Ramos (cell line): ENCODE measurements around the gene COG5.

Source experiments
- in situ Hi-C: fragments of 300-500 bp; cut with MboI; formaldehyde crosslinking; loops from one replicate; pipeline ENCODE4 v1.14.3; 2022; ENCODE audit warnings: low sequenced_read_pairs; ENCODE audit not compliant: unreplicated experiment

The COG5 gene

GRCh38 chr7:107468824-107469223 is 94.9 kb downstream of the COG5 start:
- in situ Hi-C loops: no loop called here

GRCh38 chr7:107467972-107468371 is 95.7 kb downstream of the COG5 start:
- in situ Hi-C loops: no loop called here

GRCh38 chr7:107464666-107465226 is 99.0 kb downstream of the COG5 start:
- in situ Hi-C loops: no loop called here

DNA sequence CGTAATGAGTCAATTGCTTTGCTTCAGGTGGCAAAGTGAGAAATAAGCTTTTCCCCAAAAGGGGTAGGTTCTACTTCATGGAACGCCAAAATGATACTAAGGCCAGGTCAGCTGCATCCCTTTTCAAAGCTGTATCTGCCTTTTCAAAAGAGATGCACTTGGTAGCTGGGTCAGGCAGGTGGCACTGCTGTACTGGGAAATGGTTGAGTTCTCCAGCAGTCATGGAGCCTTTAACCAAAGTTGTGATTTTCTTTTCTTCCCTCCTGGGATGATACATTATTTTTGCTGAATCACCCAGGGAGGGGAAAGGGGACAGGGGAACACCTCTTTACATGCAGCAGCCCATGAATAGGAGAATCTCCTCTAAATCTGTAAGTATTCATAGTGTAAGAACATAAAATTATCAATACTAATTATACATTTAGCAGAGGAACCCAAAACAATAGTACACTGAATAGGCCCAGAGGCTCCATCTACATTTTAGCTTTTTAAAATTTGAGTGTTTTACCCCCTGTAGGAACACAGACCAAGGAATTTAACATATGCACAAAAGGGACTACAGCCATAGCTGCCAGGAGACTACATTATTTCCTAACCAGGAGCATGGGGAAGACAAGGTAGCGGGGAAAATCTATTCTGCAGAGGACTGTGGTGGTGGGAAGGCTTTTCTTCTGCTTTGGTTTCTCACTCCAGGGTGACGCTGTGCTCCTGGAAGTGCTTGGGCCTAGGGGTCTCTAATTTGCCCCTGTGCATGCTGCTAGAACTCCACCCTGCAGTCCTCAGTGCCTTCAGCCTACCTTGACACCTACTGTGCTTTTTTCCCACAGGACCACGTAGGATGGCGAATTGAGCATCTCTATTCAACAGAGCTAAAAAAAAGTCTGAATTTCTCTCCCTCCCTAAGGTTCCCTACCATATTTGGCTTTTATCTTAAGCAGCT is 100.3 kb downstream of the COG5 start:
- in situ Hi-C loops: no loop called here

DNA sequence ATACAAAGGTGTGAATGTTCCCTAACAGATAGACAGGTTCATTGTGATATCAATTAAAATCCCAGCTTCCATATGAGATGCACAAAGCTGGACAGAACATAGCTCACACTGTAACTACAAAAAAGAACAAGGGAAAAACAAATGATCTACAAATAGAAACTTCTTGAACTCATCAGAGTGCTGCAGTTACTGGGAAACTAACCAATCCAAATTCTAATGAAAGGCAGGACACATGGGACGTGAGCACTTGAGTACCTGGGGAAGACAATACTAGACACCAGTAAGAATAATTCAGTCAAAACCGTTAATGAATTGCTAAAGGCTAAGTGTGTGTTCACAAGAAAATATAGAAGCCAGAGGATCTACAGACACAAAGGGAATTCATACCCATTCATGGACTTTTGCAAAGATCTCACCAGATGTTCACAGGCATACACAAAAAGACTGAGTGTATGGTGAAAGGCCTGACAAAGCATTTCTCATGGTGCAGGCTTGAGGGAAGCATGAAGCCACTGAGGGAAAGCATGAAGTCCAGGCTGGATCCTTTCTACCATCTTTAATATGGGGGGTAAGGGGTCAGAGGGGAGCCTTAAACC is 101.7 kb downstream of the COG5 start:
- in situ Hi-C loops: no loop called here

DNA sequence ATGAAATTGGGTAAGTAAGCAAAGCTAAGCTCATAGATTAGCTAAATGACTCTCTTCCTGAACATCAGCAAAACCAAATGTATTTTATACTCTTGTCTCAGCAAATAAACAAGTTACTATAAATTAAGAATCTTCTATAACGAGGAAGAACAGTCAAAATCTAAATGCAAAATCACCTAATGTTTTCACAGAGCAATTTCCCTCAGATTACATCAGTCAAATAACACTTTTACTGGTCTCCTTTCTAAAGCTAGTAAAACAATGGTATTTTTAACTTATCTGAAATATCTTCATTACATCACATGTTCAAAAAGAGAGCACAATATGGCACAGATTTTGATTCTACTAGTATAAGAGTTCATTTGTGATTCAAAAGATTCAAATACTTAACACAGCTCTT is 110.3 kb downstream of the COG5 start:
- in situ Hi-C loops: no loop called here

DNA sequence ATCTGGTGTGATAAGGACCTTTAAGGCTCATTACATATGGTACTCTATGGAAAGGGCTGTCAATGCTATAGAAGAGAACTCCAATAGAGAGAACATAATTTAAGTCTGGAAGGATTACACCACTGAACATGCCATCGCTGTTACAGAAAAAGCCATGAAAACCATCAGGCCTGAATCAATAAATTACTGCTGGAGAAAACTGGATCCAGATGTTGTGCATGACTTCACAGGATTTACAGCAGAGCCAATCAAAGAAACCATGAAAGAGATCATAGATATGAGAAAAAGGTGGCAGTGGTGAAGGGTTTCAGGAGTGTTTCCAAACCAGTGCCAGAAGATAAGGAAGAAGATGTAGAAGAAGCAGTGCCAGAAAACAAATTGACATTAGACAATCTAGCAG is 112.8 kb downstream of the COG5 start:
- in situ Hi-C loops: no loop called here

DNA sequence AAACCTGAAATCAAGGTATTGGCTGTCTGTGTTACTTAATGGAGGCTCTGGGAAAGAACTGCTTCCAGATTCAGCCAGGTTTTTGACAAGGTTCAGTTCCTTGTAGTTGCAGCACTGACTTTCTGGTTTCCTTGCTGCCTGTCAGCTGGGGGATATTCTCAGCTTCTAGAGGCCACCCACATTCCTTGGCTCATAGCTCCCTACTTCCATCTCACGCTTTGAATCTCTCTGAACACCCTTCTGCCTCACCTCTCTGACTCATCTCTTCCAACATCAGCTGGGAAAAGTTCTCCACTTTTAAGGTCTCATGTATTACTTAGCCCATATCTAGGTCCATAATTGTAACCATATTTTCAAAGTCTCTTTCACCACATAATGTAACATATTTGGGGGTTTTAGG is 116.7 kb downstream of the COG5 start:
- in situ Hi-C loops: no loop called here

DNA sequence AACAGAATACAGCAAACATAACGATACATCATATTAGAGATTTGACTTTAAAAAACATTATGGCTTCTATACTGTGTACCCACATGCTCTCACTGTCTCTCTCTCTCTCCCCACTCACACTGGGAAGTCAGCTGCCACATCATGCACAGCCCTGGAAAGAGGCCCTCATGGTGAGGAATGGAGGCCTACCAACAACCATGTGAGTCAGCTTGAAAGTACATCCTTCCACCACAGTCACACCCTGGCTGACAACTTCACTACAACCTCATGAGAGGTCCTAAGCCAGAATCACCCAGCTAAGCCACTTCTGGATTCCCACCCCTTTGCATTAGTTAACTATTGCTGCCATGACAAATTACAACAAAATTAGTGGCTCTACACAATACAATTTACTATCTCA is 117.2 kb downstream of the COG5 start:
- in situ Hi-C loops: no loop called here

DNA sequence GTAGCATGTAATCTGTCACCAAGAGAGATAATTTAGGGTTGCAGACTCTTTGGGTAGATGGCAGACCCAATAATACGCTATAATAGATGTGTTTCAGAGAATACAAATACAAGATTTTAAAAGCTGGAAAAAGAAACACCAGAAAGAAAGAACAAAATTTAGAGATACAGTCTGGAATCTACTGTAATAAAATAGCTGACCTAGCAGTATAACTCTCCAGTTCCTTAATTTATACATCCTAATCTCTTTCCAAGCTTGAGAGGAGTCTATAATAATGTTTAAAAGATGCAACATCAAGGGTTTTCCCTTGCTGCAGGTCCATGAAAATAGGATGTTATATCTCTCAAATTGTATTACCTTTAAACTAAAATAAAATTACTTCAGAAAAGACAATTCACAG is 121.0 kb downstream of the COG5 start:
- in situ Hi-C loops: no loop called here

DNA sequence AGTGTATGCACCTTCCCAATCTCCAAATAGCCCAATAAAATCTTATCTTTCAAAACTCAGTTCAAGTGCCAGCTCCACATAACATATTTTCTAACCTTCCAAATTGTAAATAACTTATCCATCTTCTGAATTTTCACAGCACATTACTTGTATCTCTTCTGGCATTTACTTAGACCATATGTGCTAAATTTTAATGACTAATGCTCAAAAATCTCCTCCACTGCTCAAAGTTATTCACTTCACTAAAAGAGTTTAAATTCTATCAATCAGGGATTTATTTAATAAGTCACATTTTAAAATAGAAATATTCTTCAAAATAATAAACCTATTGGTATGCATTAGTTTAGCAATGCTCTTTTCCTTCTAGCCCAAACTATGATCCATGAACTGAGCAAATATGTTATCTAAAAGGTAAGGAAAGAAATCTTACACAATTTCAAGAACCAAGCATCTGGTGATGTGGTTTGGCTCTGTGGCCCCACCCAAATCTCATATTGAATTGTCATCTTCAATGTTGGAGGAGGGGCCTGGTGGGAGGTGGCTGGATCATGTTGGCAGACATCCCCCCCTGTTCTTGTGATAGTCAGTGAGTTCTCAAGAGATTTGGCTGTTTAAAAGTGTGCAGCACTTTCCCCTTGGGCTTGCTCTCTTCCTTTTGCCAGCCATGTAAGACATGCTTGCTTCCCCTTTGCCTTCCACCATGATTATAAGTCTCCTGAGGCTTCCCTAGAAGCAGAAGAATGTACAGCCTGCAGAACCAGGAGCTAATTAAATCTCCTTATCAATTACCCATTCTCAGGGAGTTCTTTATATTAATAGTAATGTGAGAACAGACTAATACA is 121.9 kb downstream of the COG5 start:
- in situ Hi-C loops: no loop called here

DNA sequence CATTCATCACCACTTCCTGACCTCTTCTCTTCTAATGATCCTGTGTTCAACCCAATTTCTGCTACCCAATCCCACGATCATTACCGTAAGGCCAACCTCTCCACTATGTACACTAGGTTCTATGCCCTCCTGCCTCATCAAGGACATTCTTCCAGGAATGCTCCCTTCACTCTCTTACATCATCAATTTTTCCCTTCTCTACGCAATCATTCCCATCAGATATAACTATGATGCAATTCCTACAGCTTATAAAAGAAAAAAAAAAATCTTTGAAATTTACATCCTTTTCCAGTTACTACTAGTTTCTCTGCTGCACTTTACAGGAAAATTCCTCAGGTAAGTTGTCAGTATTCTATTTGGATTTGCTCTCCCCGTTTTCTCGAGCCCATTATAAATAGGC is 124.7 kb downstream of the COG5 start:
- in situ Hi-C loops: no loop called here

GRCh38 chr7:107435749-107436148 is 128.0 kb downstream of the COG5 start:
- in situ Hi-C loops: no loop called here

- in situ Hi-C loops: no loop called here
Measured at GRCh38 chr7:107432261-107432660, 131.5 kb downstream of the COG5 start.

DNA sequence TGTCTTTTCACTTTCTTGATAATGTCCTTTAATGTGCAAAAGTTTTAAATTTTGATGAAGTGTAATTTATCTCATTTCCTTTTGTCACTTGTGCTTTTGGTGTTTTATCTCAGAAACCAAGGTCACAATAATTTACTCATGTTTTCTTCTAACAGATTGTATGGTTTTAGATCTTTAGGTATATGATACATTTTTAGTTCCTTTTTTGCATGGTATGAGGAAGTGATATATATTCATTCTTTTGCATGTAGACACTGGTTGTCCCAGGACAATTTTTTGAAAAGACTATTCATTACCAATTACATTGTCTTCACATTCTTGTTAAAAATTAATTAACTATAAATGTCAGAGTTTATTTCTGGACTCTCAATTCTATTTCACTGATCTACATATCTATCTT is 133.7 kb downstream of the COG5 start:
- in situ Hi-C loops: no loop called here

- in situ Hi-C loops: no loop called here
Measured at GRCh38 chr7:107428642-107429041, 135.1 kb downstream of the COG5 start.

DNA sequence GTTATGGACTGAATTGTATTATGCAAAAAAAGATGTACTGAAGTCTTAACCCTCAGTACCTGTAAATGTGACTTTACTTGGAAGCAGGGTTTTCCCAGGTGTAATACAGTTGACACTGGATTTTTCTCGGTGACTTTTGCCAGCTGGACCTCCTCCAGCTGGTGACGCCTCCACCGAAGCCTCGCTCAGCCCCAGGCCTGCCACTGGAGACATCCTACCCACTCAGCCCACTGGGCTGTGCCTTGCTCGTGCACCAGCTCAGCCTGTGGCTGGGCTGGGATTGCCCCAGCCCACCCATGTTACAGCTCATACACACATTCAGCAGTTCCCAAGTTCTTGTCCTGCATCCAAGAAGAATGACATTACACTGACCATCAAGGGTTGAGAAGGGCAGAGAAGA is 136.3 kb downstream of the COG5 start:
- in situ Hi-C loops: no loop called here

- in situ Hi-C loops: no loop called here
Measured at GRCh38 chr7:107414198-107414597, 149.5 kb downstream of the COG5 start.

DNA sequence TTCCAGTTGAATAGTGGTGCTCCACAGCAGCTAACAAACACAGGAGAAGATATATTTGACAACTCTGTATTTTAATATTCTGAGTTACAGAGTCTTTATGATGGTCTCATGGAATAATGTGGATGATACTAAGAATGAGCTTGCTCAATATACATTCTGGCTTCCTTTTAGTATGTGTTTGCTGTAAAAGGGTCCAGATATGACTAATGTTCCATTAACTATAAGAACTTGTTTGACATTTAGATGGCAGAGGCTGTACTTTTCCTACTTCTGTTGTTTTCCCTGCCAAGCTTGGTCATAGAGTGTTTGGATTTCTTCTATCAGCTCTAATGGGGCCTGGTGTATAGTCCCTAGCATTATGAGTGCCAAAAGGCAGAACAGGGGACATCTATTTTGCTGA is 155.4 kb downstream of the COG5 start:
- in situ Hi-C loops: no loop called here

DNA sequence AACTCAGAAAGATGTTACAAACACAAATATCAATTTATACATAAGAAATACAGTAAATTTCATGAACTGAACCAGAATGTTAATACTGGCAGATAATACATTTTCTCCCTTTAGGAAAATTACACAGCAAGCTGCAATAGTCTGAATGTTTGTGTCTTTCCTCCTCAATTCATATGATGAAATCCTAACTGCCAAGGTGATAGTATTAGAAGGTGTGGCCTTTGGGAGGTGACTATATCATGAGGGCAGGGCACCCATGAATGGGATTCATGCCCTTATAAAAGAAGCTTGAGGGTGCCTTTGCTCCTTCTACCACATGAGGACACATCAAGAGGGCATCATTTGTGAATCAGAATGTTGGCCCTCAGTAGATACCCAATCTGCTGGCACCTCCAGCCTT is 158.2 kb downstream of the COG5 start:
- in situ Hi-C loops: no loop called here
